Neural progenitor cell (in vitro differentiated cells): ENCODE results near the gene CHST13. TPM values are rescaled to one million over a fixed set of nuclear protein-coding genes. Genes with fewer than 3 reads are reported as not detected.

ENCODE experiments used
- DNase-seq: peaks from one replicate; pipeline ENCODE4 v3.0.0-alpha.2; 2016; ENCODE audit warnings: low spot score
- H2AFZ ChIP-seq: fragments of 200-600 bp; sonication (generic); replicated peaks from 2 replicates; pipeline ENCODE4 v1.6.1; 2016; ENCODE audit warnings: antibody characterized with exemption
- H3F3A ChIP-seq: fragments of 200-600 bp; sonication (generic); 2 replicates; pipeline ENCODE4 v1.6.1; 2016; ENCODE audit warnings: antibody characterized with exemption, low read depth
- H3K27ac ChIP-seq: fragments of 200-600 bp; sonication (generic); 2 replicates; pipeline ENCODE4 v1.5.1; 2016; ENCODE audit warnings: mild to moderate bottlenecking
- H3K27me3 ChIP-seq: fragments of 200-600 bp; sonication (generic); 2 replicates; pipeline ENCODE4 v1.6.1; 2016; ENCODE audit warnings: mild to moderate bottlenecking, moderate library complexity
- H3K36me3 ChIP-seq: fragments of 200-600 bp; sonication (generic); 2 replicates; pipeline ENCODE4 v1.5.1; 2016
- H3K4me1 ChIP-seq: fragments of 200-600 bp; sonication (generic); 2 replicates; pipeline ENCODE4 v1.6.1; 2016; ENCODE audit warnings: mixed run types
- H3K4me2 ChIP-seq: fragments of 200-600 bp; sonication (generic); 2 replicates; pipeline ENCODE4 v1.6.1; 2016
- H3K4me3 ChIP-seq: fragments of 200-600 bp; sonication (generic); 2 replicates; pipeline ENCODE4 v1.5.1; 2016
- H3K79me2 ChIP-seq: fragments of 200-600 bp; sonication (generic); 2 replicates; pipeline ENCODE4 v1.6.1; 2016; ENCODE audit warnings: low read depth
- H3K9ac ChIP-seq: fragments of 200-600 bp; sonication (generic); 2 replicates; pipeline ENCODE4 v1.6.1; 2016
- H3K9me3 ChIP-seq: fragments of 200-600 bp; sonication (generic); 2 replicates; pipeline ENCODE4 v1.5.1; 2016; ENCODE audit warnings: low read depth
- H4K20me1 ChIP-seq: fragments of 200-600 bp; sonication (generic); 2 replicates; pipeline ENCODE4 v1.6.1; 2016; ENCODE audit warnings: low read depth
- H3K27ac Mint-ChIP-seq: 3 replicates; pipeline ENCODE4 v1.8.0; 2021; ENCODE audit warnings: mixed read lengths
- H3K27me3 Mint-ChIP-seq: 2 replicates; pipeline ENCODE4 v1.8.0; 2022; ENCODE audit warnings: low read depth, mild to moderate bottlenecking, inconsistent platforms, moderate library complexity, mixed read lengths; ENCODE audit not compliant: insufficient read depth
- H3K36me3 Mint-ChIP-seq: 3 replicates; pipeline ENCODE4 v1.8.0; 2021; ENCODE audit warnings: mixed read lengths
- H3K4me1 Mint-ChIP-seq: 3 replicates; pipeline ENCODE4 v1.8.0; 2021; ENCODE audit warnings: mixed read lengths
- H3K4me3 Mint-ChIP-seq: 3 replicates; pipeline ENCODE4 v1.8.0; 2021; ENCODE audit warnings: mild to moderate bottlenecking, moderate library complexity, mixed read lengths
- H3K9me3 Mint-ChIP-seq: 3 replicates; pipeline ENCODE4 v1.8.0; 2020; ENCODE audit warnings: mixed read lengths
- CTCF ChIP-seq: fragments of 200-600 bp; sonication (generic); IDR thresholded peaks from 2 replicates; pipeline ENCODE4 v1.5.1; 2017; ENCODE audit warnings: antibody characterized with exemption, mild to moderate bottlenecking
- EZH2 ChIP-seq: fragments of 200-600 bp; sonication (generic); IDR thresholded peaks from 2 replicates; pipeline ENCODE4 v1.6.1; 2017; ENCODE audit warnings: antibody characterized with exemption, mild to moderate bottlenecking, moderate library complexity
- EZH2phosphoT487 ChIP-seq: fragments of 200-600 bp; sonication (generic); IDR thresholded peaks from 2 replicates; pipeline ENCODE4 v1.6.1; 2017; ENCODE audit warnings: antibody characterized with exemption
- total RNA-seq: library from RNA; depleted of rRNA; stranded (reverse); fragments of >200 nt; gene quantifications from 2 replicates; pipeline ENCODE4 v1.2.3, GENCODE V29; 2015; ENCODE audit warnings: low replicate concordance

Gene CHST13
- total RNA-seq, 1 donor from 2014 or later, result 0.09 TPM

- no peaks in the 10 kb centered on the region for H3K79me2 ChIP-seq
- H4K20me1 ChIP-seq, result no peaks in the 10 kb centered on the region
- no peaks in the 10 kb centered on the region for H3K4me1 ChIP-seq
- no peak overlapping the region for H3K9ac ChIP-seq
- no peaks in the 10 kb centered on the region for H3F3A ChIP-seq
- DNase-seq, result no peak
- no peaks in the 10 kb centered on the region for H3K9me3 ChIP-seq
- no peak overlapping the region for H3K4me2 ChIP-seq
- H3K36me3 ChIP-seq, result no peaks in the 10 kb centered on the region
- H3K27me3 ChIP-seq, result no peaks in the 10 kb centered on the region
- no peak overlapping the region for H3K4me3 ChIP-seq
- TF ChIP-seq EZH2, result no peak
- no peak for TF ChIP-seq EZH2phosphoT487
- no peak for TF ChIP-seq CTCF
- Mint-ChIP-seq H3K9me3 (no peaks in the 10 kb centered on the region), H3K27ac (no peak overlapping the region), H3K27me3 (no peaks in the 10 kb centered on the region), H3K36me3 (no peaks in the 10 kb centered on the region), H3K4me1 (peaks cover 1% of the 10 kb centered on the region), H3K4me3 (no peak overlapping the region)
- no peak overlapping the region for H2AFZ ChIP-seq
- H3K27ac ChIP-seq, result no peak overlapping the region
Observed at GRCh38 chr3:126555795-126556636, 32.1 kb downstream of the CHST13 start.

GRCh38 chr3:126556637-126557414 is 32.9 kb downstream of the CHST13 start:
- Histone ChIP-seq H3K4me1 (no peaks in the 10 kb centered on the region), H3K4me3 (no peak overlapping the region), H3K4me2 (no peak overlapping the region), H3F3A (no peaks in the 10 kb centered on the region), H3K79me2 (no peaks in the 10 kb centered on the region), H2AFZ (no peak overlapping the region), H3K36me3 (no peaks in the 10 kb centered on the region), H4K20me1 (no peaks in the 10 kb centered on the region), H3K9ac (no peak overlapping the region), H3K27me3 (peaks cover under 1% of the 10 kb centered on the region), H3K27ac (no peak overlapping the region), H3K9me3 (no peaks in the 10 kb centered on the region)
- no peaks in the 10 kb centered on the region for H3K36me3 Mint-ChIP-seq
- H3K27ac Mint-ChIP-seq, result no peak overlapping the region
- TF ChIP-seq CTCF (no peak), EZH2 (no peak), EZH2phosphoT487 (no peak)
- H3K4me3 Mint-ChIP-seq, result no peak overlapping the region
- no peaks in the 10 kb centered on the region for H3K27me3 Mint-ChIP-seq
- peaks cover 3% of the 10 kb centered on the region for H3K9me3 Mint-ChIP-seq
- H3K4me1 Mint-ChIP-seq, result no peaks in the 10 kb centered on the region
- no peak for DNase-seq

DNA sequence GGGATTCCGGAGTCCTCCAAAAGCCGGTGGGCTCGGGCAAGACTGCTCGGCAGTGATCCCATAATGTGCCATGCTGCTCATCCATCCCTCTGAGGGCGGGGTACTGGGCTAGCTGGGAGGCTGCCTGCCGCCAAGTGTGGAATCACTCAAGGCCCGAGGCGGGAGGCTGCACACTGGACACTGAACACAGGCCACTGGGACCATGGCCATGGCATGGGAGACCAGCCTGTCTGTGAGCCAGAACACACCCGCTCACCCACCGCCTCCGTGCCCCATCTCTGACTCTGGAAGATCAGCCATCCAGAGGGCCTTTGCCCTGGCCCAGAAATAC is 33.4 kb downstream of the CHST13 start:
- Histone ChIP-seq H3F3A (no peaks in the 10 kb centered on the region), H3K79me2 (no peaks in the 10 kb centered on the region)
- no peak for TF ChIP-seq CTCF
- TF ChIP-seq EZH2phosphoT487, result no peak
- no peak for TF ChIP-seq EZH2

More for the DNA sequence above, 33.4 kb downstream of the CHST13 start:
- no peak for DNase-seq
- no peaks in the 10 kb centered on the region for H3K27me3 Mint-ChIP-seq
- H3K36me3 Mint-ChIP-seq, result no peaks in the 10 kb centered on the region
- Histone ChIP-seq H3K27me3 (peaks cover 4% of the 10 kb centered on the region), H3K4me1 (no peaks in the 10 kb centered on the region), H2AFZ (no peak overlapping the region), H3K4me2 (no peak overlapping the region), H3K36me3 (no peaks in the 10 kb centered on the region), H4K20me1 (no peaks in the 10 kb centered on the region), H3K9ac (no peak overlapping the region), H3K4me3 (no peak overlapping the region), H3K27ac (no peak overlapping the region), H3K9me3 (no peaks in the 10 kb centered on the region)
- H3K4me1 Mint-ChIP-seq, result no peaks in the 10 kb centered on the region
- H3K27ac Mint-ChIP-seq, result no peak overlapping the region
- no peak overlapping the region for H3K4me3 Mint-ChIP-seq
- H3K9me3 Mint-ChIP-seq, result peaks cover 3% of the 10 kb centered on the region
